ENCODE results near the gene HOXD8.

Gene HOXD8

DNA sequence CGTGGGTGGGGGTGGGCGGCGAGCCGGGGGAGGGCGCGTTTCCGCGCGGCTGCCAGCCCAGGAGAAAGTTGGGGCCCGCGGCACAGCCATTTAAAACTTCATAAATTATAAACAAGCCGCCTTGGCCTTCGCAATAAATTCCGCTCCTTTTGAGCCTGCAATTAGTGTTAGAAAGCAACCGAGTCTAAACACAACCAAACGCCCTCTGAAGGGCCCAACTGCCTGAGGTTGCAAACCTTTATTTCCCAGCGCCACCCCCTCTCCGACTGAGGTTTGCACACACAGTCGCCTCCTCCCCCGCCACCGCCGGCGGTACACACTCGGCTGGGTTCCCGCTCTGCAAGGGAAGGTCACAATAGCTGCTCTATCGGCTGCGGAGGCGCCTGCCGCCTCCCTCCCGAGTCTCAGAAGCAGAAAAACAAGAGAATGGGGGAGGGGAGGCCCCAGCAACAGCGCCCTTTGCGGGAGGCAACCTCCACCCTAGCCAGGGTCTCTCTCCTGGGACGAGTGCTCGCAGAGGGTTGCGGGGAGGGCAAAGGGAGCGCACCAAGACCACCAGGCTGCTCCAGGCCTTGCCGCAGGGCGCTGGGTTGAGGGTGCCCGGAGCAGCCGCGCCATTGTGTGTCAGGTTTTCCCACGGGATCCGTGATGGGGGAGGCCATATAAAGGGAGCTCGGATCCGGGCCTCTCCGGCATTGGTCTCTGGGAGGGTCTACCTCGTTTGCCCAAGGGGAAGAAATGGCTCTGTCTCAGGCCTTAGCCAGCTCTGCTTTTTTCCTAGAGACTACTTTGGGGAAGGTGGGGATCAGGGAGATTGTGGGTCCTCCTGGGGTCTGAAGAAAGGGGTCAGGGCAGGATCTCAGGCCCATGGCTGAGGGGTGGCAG is 45.6 kb downstream of the HOXD8 start:
- DNase-seq: no peak

DNA sequence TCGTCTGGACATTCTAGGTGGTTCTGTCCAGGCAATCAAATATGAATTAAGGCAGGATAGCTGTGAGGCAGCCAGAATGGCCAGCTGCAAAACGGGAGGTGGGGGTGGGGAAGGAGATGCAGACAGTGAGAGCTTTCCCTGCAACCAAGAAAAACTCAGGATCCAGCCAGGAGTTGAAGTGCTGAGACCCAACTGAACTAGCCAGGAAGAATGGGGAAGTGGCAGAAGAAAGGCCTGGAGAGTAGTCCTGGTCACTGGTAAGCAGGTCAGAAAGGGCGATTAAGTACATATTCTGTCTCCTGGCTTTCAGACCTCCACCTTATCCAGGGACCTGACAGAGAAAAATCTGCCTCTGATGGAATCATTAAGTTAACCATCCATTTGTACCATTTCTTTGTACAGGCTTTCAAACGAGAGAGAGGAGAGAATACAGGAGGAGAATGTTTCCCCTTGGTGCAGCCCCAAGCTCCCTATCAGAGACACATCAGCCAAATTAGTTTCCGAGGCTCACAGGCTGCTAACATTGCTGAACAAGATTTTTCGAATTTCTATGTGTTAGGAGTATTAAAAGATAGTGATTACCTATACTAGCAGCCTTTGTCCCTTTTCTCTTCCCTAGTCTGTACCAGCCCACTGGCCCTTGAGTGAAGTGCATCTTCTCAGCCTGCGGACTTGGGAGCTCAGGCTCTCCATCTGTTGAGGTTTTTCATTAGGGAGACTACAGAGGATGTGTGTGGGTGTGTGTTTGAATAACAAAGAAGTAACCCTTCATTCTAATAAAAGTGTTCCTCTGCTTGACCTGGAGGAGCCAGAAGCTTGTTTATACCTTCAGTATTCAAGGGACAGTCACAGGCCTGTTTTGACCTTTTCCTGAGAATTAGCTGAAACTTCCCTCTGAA is 46.5 kb downstream of the HOXD8 start:
- DNase-seq: no peak

GRCh38 chr2:176177580-176178037 is 48.1 kb downstream of the HOXD8 start:
- DNase-seq: no peak

DNA sequence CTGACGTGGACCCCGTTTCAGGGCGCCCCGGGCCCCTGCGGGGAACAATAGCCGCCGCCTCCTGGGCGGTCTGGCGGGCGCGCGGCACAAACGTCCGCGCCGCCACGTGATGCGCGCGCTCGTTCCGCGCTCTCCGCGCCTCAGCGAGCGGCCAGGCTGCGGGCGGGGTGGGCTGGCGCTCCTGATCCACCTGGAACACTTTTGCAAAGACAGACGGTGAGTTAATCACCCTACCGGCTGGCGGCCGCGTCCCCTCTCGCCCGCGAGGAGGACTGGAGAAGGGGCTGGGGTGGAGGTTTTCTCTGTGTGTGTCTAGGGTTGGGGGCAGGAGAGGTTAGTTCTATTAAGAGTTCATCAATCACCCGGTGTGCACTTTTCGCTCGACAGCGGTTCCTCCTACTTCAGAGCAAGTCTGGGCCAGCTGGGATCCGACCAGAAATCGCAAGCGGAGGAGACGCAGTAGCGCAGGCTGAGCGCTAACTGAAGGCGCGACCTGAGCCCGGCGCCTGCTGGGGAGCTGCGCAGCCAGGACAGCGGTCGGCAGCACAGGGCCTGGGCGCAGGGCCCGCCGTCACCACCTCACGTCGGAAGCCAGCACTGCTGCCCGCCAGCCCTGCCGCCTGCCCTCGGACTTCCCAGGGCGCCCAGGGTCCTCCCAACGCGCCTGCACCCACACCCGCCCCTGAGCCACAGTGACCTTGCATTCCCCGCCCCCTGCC is 48.7 kb downstream of the HOXD8 start:
- DNase-seq: no peak

DNA sequence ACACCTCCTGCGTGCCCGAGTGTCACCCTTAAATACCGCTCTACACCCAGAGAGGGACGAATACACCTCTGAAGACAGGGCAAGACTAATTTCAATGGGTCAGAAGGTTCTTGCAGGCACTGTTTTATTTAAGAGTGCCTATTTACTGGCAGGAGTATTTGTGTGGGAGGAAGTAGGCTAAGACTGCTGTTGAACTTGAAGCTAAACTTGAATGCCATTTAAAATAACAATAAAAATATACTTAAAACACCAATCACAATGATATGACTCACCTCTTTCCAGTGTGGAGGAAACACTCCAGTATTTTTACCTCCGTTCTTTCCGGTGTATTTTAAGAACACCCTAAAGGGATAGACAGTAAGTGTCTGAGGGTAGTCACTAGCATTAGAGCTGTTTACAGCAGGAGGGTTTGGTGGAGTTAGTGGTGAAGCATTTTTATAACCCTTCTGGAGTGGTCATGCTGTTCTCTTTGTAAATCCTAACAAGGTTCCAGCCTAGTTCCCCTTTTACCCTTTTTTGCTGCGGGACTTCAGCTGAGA is 49.3 kb downstream of the HOXD8 start:
- DNase-seq: no peak

DNA sequence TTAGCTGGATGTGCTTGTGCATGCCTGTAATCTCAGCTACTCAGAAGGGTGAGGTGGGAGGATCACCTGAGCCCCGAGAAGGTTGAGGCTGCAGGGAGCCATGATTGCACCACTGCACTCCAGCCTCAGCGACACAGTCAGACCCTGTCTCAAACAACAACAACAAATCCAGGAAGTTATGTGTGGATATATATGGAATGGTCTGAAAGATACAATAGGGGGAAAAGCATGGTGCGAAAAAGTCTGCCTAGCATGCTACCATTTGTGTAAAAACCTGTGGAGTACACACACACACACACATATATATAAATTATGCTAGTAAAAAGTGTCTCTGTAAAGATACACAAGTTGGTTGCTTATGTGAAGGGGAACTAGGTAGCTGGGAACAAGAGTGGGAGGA is 52.0 kb downstream of the HOXD8 start:
- DNase-seq: no peak

All from CD4-positive, alpha-beta T cell treated with Interleukin-15 for 1 hour (primary cell).